Mucosa of rectum (tissue), 2 donors: ENCODE data around the gene TMEM167A.

Experiments used
- H3K27ac ChIP-seq, 2 donors: one replicate each; pipeline ENCODE4 v1.7.0; 2013; ENCODE audit warnings: inconsistent platforms in 2 of 2, low read depth in 2 of 2, low read length in 2 of 2
- H3K27me3 ChIP-seq, 2 donors: one replicate each; pipeline ENCODE4 v1.7.0; 2013; ENCODE audit warnings: low read length in 2 of 2; ENCODE audit not compliant: control insufficient read depth in 2 of 2, insufficient read depth in 2 of 2
- H3K36me3 ChIP-seq, 2 donors: one replicate each; pipeline ENCODE4 v1.7.0; 2013; ENCODE audit warnings: low read length in 2 of 2; ENCODE audit not compliant: control insufficient read depth in 2 of 2, insufficient read depth in 2 of 2
- H3K4me1 ChIP-seq, 2 donors: one replicate each; pipeline ENCODE4 v1.7.0; 2013; ENCODE audit warnings: low read length in 2 of 2, mild to moderate bottlenecking in 1 of 2; ENCODE audit not compliant: control insufficient read depth in 2 of 2, insufficient read depth in 2 of 2
- H3K4me3 ChIP-seq, 2 donors: one replicate each; pipeline ENCODE4 v1.7.0; 2013; ENCODE audit warnings: low read length in 2 of 2
- H3K9ac ChIP-seq, 2 donors: one replicate each; pipeline ENCODE4 v1.7.0; 2013; ENCODE audit warnings: low read length in 2 of 2, low read depth in 1 of 2, mild to moderate bottlenecking in 1 of 2
- H3K9me3 ChIP-seq, 2 donors: one replicate each; pipeline ENCODE4 v1.7.0; 2013; ENCODE audit warnings: low read length in 2 of 2; ENCODE audit not compliant: control insufficient read depth in 2 of 2
- donor health status: healthy.
- donor health status: Normal muscosa, but diverticular disease.

TMEM167A gene

GRCh38 chr5:83102364-83102980 is 25.3 kb upstream of the TMEM167A start:
- Histone ChIP-seq H3K27me3 (no peaks in the 10 kb centered on the region), H3K9me3 (no peaks in the 10 kb centered on the region), H3K36me3 (no peaks in the 10 kb centered on the region), H3K4me1 (no peaks in the 10 kb centered on the region), H3K4me3 (no peak overlapping the region), H3K9ac (no peak overlapping the region), H3K27ac (no peak overlapping the region)

- no peak overlapping the region for H3K9ac ChIP-seq
- no peaks in the 10 kb centered on the region for H3K4me1 ChIP-seq
- no peaks in the 10 kb centered on the region for H3K36me3 ChIP-seq
- H3K27me3 ChIP-seq: no peaks in the 10 kb centered on the region
- no peaks in the 10 kb centered on the region for H3K9me3 ChIP-seq
- no peak overlapping the region for H3K4me3 ChIP-seq
- no peak overlapping the region for H3K27ac ChIP-seq
Observed at GRCh38 chr5:83101514-83101913, 24.3 kb upstream of the TMEM167A start.

- Histone ChIP-seq H3K9me3 (no peaks in the 10 kb centered on the region), H3K27ac (no peak overlapping the region), H3K27me3 (no peaks in the 10 kb centered on the region), H3K36me3 (no peaks in the 10 kb centered on the region), H3K9ac (no peak overlapping the region), H3K4me3 (no peak overlapping the region), H3K4me1 (no peaks in the 10 kb centered on the region)
Observed at GRCh38 chr5:83099445-83099844, 22.3 kb upstream of the TMEM167A start.

GRCh38 chr5:83099001-83099400 is 21.8 kb upstream of the TMEM167A start:
- Histone ChIP-seq H3K27me3 (no peaks in the 10 kb centered on the region), H3K4me3 (no peak overlapping the region), H3K27ac (no peak overlapping the region)

GRCh38 chr5:83097689-83098231 is 20.6 kb upstream of the TMEM167A start:
- H3K27ac ChIP-seq: no peak overlapping the region
- no peak overlapping the region for H3K4me3 ChIP-seq
- H3K4me1 ChIP-seq: no peaks in the 10 kb centered on the region
- no peaks in the 10 kb centered on the region for H3K27me3 ChIP-seq
- H3K9ac ChIP-seq: no peak overlapping the region
- peaks cover 0 to 3% of the 10 kb centered on the region in 2 donors for H3K9me3 ChIP-seq
- no peaks in the 10 kb centered on the region for H3K36me3 ChIP-seq

More at GRCh38 chr5:83099001-83099400, 21.8 kb upstream of the TMEM167A start:
- Histone ChIP-seq H3K36me3 (no peaks in the 10 kb centered on the region), H3K4me1 (no peaks in the 10 kb centered on the region), H3K9me3 (no peaks in the 10 kb centered on the region), H3K9ac (no peak overlapping the region)

- Histone ChIP-seq H3K9ac (no peak overlapping the region), H3K36me3 (no peaks in the 10 kb centered on the region), H3K27ac (no peak overlapping the region), H3K4me1 (no peaks in the 10 kb centered on the region), H3K4me3 (no peak overlapping the region), H3K9me3 (peaks cover 0 to 3% of the 10 kb centered on the region in 2 donors), H3K27me3 (no peaks in the 10 kb centered on the region)
Observed at GRCh38 chr5:83096660-83097339, 19.6 kb upstream of the TMEM167A start.

- Histone ChIP-seq H3K9ac (no peak overlapping the region), H3K36me3 (no peaks in the 10 kb centered on the region), H3K27me3 (no peaks in the 10 kb centered on the region), H3K27ac (no peak overlapping the region), H3K9me3 (peaks cover 0 to 3% of the 10 kb centered on the region in 2 donors), H3K4me3 (no peak overlapping the region), H3K4me1 (no peaks in the 10 kb centered on the region)
Observed at GRCh38 chr5:83095957-83096539, 18.9 kb upstream of the TMEM167A start.

- Histone ChIP-seq H3K9ac (no peak overlapping the region), H3K4me1 (no peaks in the 10 kb centered on the region), H3K36me3 (no peaks in the 10 kb centered on the region), H3K27ac (no peak overlapping the region), H3K4me3 (no peak overlapping the region), H3K9me3 (peaks cover 0 to 3% of the 10 kb centered on the region in 2 donors), H3K27me3 (no peaks in the 10 kb centered on the region)
Observed at GRCh38 chr5:83095163-83095956, 18.2 kb upstream of the TMEM167A start.

- Histone ChIP-seq H3K4me1 (no peaks in the 10 kb centered on the region), H3K9me3 (peaks cover 0 to 3% of the 10 kb centered on the region in 2 donors), H3K27ac (no peak overlapping the region), H3K4me3 (no peak overlapping the region), H3K27me3 (no peaks in the 10 kb centered on the region), H3K36me3 (no peaks in the 10 kb centered on the region), H3K9ac (no peak overlapping the region)
Observed at GRCh38 chr5:83093692-83094091, 16.5 kb upstream of the TMEM167A start.
